GM12878 (cell line): ENCODE data around the gene TCP11L1. TPM values are rescaled to one million over a fixed set of nuclear protein-coding genes. Genes with fewer than 3 reads are reported as not detected.

ENCODE experiments used
- CHD1 ChIP-seq: IDR thresholded peaks from 2 replicates; pipeline ENCODE4 v1.6.1; 2012; ENCODE audit warnings: low read depth, low read length, improper control_type of control experiment
- CHD2 ChIP-seq: IDR thresholded peaks from 2 replicates; pipeline ENCODE4 v1.6.1; 2011; ENCODE audit warnings: low read depth, low read length, improper control_type of control experiment, borderline replicate concordance
- ETV6 ChIP-seq, 2 experiments: fragments of 450-650 bp in 1 of 2; IDR thresholded peaks in 1 of 2; conservative IDR thresholded peaks in 1 of 2; 2 replicates each; pipeline ENCODE4 v1.6.1; 2014; ENCODE audit warnings: antibody characterized with exemption in 1 of 2, borderline replicate concordance in 1 of 2, low read depth in 1 of 2, mild to moderate bottlenecking in 1 of 2, moderate library complexity in 1 of 2
- polyA plus RNA-seq, 11 experiments: library from polyadenylated mRNA; depleted of rRNA in 4 of 11; unstranded in 6 of 11; stranded (reverse) in 5 of 11; fragments of >200 nt; fragmentation: Nextera tagmentation in 4 of 11; fragmentation: Illumina TruSeq in 1 of 11; extraction: Ambion mirVana in 4 of 11; extraction: Trizol in 1 of 11; gene quantifications; 1 replicate in 1 of 11; 2 replicates in 10 of 11; pipeline versions ENCODE4 v1.2.1 to v1.2.3, GENCODE V29; 2011 to 2016; ENCODE audit warnings: inconsistent platforms in 2 of 11, missing spikeins in 2 of 11, low read depth in 1 of 11
- total RNA-seq, 4 experiments: library from RNA; depleted of rRNA in 3 of 4; stranded (reverse); fragments of >200 nt in 3 of 4; fragmentation: Illumina TruSeq in 1 of 4; extraction: Trizol in 1 of 4; gene quantifications; 2 replicates each; pipeline versions ENCODE4 v1.2.1 to v1.2.3, GENCODE V29; 2013 to 2021
- TF ChIP-seq, protein P1 (sequence below): IDR thresholded peaks from 2 replicates; pipeline ENCODE4 v1.6.1; 2012; ENCODE audit warnings: low read depth, low read length, improper control_type of control experiment
- TF ChIP-seq, protein P2 (sequence below): fragments of 450-650 bp; IDR thresholded peaks from 2 replicates; pipeline ENCODE4 v1.6.1; 2017; ENCODE audit warnings: low read depth, mild to moderate bottlenecking, moderate library complexity
- TF ChIP-seq, protein P3 (sequence below): fragments of 450-650 bp; formaldehyde crosslinking; IDR thresholded peaks from 2 replicates; pipeline ENCODE4 v1.4.0; 2022; ENCODE audit warnings: mild to moderate bottlenecking, moderate library complexity

Gene TCP11L1
- total and polyA plus RNA-seq, 10 of the 15 experiments (the other 5 are each of a cell fraction or from before 2014, with no cell fraction given), result 5.3 to 15.7 (median 13.0) TPM

DNA sequence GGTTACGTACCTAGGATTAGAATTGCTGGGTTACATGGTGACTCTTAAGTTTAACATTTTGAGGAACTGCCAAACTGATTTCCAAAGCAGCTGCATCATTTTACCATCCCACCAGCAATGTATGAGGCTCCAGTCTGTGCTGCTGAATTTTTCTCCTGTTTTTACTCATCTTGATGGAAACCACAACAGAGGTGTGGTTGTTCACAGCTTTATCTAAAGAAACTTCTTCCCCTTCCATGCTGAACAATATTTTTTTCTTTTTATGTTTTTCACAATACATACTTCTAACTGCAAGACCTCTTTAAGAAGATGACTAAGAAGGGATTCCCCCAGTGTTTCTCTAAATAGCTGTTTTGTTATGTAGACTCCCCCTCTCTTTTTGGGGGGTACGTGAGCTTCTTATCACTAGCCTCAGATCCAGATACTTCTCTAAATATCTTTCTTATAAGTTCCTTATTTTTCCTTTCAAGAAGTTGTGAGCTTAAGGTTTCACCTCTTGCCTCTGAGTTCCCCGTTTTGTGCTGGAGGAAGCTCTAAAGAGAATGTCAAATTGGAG lies 24.0 kb downstream of the TCP11L1 start (continued):
- TF ChIP-seq, protein P1, sequence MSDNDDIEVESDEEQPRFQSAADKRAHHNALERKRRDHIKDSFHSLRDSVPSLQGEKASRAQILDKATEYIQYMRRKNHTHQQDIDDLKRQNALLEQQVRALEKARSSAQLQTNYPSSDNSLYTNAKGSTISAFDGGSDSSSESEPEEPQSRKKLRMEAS, result no peak
- TF ChIP-seq, protein P2, sequence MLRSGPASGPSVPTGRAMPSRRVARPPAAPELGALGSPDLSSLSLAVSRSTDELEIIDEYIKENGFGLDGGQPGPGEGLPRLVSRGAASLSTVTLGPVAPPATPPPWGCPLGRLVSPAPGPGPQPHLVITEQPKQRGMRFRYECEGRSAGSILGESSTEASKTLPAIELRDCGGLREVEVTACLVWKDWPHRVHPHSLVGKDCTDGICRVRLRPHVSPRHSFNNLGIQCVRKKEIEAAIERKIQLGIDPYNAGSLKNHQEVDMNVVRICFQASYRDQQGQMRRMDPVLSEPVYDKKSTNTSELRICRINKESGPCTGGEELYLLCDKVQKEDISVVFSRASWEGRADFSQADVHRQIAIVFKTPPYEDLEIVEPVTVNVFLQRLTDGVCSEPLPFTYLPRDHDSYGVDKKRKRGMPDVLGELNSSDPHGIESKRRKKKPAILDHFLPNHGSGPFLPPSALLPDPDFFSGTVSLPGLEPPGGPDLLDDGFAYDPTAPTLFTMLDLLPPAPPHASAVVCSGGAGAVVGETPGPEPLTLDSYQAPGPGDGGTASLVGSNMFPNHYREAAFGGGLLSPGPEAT, result peak; percentile 89
- TF ChIP-seq, protein P3, sequence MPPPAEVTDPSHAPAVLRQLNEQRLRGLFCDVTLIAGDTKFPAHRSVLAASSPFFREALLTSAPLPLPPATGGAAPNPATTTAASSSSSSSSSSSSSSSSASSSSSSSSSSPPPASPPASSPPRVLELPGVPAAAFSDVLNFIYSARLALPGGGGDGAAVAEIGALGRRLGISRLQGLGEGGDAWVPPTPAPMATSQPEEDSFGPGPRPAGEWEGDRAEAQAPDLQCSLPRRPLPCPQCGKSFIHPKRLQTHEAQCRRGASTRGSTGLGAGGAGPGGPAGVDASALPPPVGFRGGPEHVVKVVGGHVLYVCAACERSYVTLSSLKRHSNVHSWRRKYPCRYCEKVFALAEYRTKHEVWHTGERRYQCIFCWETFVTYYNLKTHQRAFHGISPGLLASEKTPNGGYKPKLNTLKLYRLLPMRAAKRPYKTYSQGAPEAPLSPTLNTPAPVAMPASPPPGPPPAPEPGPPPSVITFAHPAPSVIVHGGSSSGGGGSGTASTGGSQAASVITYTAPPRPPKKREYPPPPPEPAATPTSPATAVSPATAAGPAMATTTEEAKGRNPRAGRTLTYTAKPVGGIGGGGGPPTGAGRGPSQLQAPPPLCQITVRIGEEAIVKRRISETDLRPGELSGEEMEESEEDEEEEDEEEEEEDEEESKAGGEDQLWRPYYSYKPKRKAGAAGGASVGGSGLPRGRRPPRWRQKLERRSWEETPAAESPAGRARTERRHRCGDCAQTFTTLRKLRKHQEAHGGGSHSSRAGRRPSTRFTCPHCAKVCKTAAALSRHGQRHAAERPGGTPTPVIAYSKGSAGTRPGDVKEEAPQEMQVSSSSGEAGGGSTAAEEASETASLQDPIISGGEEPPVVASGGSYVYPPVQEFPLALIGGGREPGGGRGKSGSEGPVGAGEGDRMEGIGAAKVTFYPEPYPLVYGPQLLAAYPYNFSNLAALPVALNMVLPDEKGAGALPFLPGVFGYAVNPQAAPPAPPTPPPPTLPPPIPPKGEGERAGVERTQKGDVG (CRISPR knock-in tag), result no peak
- TF ChIP-seq CHD1 (no peak), ETV6 (conservative IDR thresholded peaks at IDR 0.05 in 1 of 2, IDR thresholded peaks at IDR 0.05 in 1 of 2; ENCODE audit: borderline replicate concordance in 1 of 2, low read depth in 1 of 2) (peak in 1 of 2 experiments; percentile 80; a peak in 1 of 4 replicates), CHD2 (peak; percentile 53; the same call in 1 of the 2 replicates)
